HG02571 (cell line): ENCODE measurements around the gene ZNF229.
"Not testable (repeated sequence)": the region's sequence is repeated elsewhere in the genome, so short reads cannot be mapped to it uniquely, and the experiment has no call there.

Experiments used
- ATAC-seq: cut with Tn5 transposase; IDR thresholded peaks from one replicate; pipeline ENCODE4 v1.9.1; 2021; ENCODE audit warnings: mild to moderate bottlenecking, moderate library complexity; ENCODE audit not compliant: unreplicated experiment

Gene ZNF229

DNA sequence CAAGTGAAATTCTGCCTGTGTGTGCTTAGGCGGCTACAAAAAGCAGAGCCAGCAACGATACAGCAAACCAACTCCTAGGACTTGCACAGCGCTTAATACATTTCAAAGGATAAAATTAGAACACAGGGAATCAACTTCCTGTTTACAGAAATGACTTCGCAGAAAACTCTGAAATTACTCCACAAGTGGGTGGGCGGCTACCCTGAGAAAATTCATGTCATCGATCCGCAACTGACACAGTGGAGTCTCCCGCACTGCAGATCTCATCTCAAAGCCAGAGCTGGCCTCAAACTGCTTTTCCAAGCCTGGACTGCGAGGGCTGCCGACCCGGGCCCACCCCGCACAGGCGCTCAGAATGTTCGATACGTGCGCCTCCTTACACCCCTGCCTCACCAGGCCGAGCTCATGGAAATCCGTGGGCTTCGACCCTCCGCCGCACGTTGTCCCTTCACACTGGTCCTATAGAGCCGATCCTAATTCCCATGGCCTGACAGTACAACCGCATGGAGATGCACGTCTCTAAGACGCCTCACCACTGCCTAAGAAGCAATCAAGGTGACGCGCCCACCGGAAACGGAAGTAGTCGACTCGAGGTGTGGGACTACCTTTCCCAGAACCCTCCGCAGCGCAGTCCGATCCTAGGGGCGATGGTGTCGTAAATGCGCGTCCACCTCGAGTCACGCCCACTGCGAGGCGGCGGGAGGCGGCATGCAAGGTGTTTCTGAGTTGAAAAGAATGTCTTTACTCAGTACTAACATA lies at the start of gene ZNF229:
Gene ZNF229 (minus strand): TSS at position 557 of the 759 bp plus-strand sequence. CDS start 5,625 bp downstream, outside the sequence.
- ATAC-seq, result no peak

DNA sequence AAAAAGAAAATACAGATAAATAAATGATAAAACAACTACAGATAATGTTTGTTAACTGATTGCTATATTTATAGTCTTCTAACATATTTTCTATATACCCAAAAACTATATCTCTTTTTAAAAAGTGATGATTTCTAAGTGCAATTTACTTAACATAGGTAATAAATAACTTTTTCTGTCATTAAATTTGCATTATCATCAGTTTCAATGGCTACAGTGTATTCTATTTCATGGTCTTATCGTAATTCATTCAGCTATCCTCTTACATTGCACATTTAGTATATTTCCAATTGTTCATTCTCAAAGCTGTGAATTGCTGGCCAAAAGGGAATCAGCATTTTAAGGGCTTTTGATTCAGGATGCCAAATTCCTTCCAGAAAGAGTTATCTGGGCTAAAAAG lies 48.4 kb upstream of the ZNF229 start:
- no peak for ATAC-seq

DNA sequence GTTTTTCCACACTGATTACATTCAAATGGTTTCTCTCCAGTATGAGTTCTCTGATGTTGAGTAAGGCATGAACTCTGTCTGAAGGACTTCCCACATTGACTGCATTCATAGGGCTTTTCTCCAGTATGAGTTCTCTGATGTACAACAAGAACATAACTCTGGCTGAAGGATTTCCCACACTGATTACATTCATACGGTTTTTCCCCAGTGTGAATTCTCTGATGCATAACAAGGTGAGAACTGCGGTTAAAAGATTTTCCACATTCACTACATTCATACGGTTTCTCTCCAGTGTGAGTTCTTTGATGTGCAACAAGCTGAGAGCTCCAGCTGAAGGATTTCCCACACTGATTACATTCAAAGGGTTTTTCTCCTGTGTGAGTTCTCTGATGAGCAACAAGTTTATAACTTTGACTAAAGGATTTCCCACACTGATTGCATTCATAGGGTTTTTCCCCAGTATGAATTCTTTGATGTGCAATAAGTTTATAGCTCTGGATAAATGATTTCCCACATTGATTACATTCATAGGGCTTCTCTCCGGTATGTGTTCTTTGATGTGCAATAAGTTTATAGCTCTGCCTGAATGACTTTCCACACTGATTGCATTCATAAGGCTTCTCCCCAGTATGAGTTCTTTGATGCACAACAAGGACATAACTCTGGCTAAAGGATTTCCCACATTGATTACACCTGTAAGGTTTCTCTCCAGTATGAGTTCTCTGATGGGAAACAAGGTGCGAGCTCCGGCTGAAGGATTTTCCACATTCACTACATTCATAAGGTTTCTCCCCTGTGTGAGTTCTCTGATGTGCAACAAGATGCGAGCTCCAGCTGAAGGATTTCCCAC lies 28.5 kb upstream of the ZNF229 start:
- ATAC-seq, result no peak

DNA sequence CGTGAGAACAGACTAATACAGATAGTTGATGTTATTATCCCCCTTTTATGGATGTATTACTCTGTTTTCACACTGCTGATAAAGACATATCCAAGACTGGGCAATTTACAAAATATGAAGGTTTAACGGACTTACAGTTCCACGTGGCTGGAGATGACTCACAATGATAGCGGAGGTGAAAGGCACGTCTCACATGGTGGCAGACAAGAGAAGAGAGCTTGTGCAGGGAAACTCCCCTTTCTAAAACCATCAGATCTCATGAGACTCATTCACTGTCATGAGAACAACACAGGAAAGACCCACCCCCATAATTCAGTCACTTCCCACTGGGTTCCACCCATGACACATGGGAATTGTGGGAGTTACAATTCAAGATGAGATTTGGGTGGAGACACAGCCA lies 20.5 kb upstream of the ZNF229 start:
- ATAC-seq, result not testable (repeated sequence)

DNA sequence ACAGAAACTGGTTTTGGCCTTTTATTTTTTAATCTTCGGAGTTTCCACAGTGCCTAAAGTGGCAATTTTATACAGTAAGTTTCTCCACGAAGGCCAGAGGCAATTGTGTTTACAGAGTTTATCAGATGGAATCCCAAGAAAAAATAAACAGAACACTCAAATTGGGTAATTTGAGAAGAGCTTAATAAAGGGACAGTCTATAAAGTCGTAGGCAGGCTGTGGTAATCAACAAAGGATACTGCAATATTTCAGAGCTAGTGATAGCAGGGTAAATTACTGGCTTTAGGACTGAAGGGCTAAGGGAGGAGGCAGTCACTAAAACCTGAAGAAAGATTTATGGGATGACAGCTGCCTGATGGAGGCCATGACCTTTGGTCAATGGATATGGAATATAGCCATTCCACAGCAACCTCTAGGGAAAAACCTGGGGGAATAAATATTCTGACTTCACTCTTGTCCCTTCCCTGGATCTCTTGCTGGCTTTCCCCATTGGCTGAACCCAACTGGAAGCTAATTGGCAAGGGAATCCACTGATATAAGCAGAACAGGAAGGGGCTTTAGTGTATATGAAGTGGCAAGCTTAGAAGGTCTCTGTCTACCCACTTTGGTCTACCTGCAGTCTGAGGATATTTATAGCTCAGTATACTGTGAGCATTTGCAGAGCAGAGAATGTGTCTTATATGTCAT lies 14.5 kb upstream of the ZNF229 start:
- ATAC-seq, result not testable (repeated sequence)

DNA sequence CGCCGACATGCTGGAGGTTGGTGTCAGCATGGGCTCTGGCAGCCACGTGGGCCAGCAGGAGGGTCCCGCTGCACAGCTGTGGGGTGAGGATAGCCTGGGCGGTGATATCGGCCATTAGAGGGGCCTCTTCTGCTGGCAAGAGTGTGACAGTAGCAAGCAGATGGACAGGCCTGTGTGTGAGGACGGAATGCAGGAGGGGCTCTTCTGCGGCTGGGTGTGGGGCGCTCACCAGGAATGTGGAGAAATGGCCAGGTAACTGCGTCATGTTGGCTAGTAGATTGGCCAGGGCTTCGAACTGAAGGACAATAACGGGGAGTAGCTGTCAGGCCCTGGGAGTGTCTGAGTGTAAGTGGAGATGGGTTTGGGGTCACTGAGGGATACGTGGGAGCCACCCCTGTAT lies 7.7 kb upstream of the ZNF229 start:
- not testable (repeated sequence) for ATAC-seq

DNA sequence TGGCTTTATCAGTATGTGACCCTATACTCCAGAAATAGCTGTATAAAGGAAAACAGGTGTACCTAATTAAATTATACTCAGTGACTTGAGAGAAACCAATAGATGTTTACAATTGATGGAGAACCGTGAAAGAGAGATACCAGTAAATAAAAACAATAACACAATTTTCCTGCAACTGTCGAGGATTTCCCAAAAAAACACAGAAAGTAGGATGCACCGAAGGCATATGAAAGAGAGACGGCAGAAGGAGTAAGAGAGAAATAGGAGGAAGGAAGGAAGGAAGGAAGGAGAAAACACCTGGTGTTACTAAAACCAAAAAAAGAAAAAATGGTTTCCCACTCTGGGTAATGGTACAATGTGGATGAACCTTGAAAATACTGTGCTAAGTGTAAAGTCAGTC lies 6.8 kb upstream of the ZNF229 start:
- no peak for ATAC-seq

DNA sequence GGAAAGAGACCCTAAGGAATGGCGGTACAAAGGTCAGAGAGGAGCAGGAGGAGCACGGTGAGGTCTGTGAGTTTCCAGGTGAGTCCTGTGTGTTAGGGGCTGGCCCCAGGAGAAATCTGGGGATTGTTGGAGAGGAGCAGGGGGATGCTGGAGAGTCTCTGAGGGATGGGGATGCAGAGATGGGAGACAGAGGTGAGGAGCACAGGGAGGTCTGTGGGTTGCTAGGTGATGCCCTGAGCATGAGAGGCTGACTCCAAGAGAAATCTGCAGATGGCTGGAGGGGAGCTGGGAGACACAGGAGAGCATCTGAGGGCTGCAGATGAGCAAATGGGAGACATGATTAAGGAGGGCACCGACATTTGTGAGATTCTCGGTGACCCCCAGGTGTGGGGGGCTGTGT lies 4.1 kb upstream of the ZNF229 start:
- no peak for ATAC-seq

DNA sequence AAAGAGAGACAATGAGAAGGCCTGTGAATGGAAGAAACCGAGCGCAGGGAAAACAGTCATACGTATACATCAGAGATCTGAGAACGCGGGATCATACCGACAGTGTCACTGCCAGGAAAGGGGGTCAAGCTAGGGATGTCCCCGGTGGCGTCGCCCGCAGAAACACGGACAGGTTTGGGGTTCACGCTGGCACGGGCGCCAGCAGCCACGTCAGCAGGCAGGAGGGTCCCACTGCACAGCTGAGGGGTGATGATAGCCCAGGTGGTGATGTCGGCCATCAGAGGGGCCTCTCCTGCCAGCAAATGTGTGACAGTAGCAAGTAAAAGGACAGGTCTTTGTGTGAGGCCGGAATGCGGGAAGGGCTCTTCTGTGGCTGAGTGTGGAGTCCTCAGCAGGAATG lies 3.4 kb upstream of the ZNF229 start:
- no peak for ATAC-seq

DNA sequence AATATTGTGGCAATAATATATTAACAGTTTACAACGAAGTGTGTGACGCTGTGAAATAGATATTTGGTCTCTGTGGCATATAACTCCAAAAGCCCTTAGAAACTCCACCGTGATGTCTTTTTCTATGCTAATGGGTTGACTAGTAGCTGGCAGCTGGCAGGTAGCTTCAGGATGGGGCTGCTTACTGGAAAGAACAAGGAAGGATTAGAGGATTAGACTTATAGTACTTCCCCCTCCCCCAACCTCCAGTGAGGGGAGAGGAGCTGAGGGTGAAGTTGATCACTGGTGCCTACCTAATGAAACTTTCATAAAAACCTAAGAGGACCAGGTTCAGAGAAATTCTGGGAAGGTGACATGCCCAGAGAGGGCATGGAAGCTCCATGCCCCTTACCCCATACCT lies 9.8 kb downstream of the ZNF229 start:
- ATAC-seq, result no peak

DNA sequence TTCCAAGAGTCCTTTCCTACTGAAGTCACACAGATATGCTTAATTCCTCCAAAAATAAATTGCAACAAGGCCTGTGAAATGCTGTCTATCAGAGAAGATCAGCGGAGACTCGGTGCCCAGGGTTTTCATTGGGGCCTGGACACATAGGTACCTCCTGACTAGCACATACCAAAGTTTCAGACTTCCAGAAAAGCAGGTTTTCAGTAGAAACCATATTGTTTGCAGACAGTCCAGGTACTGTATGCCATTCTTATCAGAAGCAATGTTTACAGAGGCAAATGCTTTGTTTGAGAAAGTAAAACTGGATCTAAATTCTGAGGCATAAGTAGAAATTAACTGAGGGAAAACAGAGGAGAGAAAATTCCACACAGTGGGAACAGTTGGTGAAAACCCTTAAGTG lies 12.8 kb downstream of the ZNF229 start:
- ATAC-seq, result no peak

DNA sequence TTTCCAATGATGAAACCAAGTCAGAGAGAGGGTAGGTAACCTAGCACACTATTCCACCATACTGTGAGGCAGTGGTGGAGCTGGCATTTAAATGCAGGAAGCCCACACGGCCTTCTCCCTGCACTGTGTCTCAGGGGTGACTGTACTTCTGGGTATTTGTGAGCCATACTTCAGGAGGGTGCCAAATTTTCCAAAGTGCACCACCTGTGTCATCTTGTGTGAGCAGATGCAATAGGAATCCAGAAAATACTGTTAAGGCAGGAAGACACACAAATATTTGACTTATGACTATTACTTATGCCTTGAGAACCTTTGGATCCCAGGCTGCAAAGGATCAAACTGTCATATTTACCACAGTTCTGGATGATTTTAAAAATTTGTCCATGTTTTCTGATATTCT lies 17.3 kb downstream of the ZNF229 start:
- ATAC-seq, result no peak

DNA sequence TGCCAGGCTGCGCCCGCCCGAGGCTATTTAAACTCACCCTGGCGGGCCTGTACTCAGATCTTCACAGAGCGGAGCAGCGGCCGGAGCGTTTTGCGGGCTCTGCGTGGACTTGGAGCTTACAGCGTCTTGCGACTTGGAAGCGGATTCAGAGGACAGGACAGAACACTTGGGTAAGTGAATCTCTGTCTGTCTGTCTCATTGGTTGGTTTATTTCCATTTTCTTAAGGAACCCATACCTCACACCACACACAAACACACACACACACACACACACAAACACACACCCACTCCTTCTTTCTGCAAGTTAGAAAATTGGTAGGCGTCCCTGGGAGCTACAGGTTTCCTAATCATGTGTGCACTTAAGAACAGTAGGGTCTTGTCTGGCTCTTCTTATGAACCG lies 32.7 kb downstream of the ZNF229 start:
- not testable (repeated sequence) for ATAC-seq

DNA sequence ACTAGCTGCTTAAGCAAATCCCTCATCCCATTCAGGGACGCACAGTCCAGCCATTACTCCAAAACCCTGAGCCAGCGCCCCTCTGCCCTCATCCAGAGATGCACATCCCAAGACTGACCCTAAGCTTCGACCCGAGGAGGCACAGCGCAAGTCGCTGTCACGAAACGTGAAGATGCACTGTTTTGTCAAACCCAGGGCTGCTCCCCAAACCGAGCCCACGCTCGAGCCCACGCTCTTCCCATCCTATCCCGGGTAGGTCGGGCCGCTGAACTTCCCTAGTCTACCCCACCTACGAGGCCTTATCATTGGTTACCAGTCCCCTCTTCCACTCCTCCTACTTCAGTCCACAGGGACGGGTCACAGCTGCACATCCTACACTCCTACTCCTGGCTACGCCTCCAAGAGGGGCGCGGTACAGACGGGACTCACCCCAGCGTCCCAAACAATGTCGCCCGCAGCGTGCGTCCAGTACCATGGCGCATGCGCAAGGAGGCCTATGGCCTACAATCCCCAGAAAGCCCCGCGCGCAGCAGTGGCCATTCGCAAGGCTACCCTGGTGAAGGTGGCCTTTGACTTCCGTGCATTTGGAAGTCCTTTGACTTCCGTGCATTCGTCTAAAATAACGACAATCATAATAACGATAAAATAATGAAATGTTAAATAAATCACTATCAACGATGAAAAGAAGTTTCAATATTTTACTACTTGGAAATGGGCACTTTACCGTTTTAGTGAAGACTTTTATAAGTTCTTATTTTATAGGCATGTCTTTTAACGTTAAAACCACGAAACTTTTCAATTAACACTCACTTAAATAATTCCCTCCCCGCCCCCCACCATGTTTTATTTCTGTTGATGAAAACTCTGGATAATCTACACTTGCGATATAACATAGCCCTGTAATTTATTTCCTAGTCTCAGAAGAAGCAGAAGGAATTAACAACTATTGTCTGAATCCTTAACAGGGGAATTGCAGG lies 46.8 kb downstream of the ZNF229 start, which contains the start of gene ZNF285:
Gene ZNF285 (minus strand): TSS at position 470 of the 977 bp plus-strand sequence. CDS start 4,395 bp downstream, outside the sequence.
- no peak for ATAC-seq

DNA sequence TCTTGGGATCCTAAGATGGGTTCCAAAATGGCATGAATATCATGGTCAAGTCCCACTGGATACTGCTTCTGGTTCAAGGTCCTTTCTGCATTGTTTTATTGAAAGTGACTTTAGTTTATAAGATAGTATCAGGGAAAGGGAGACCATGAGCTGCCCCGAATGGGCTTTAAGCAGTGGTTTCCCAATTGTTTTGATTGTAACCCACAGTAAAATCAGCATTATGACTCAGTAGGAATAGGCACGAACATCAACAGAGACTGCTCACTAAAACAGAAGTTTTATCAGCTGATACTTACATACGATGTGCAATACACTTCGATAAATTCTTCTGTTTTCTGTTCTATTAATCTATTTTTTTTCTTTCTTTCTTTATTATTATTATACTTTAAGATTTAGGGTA lies 59.0 kb downstream of the ZNF229 start:
- not testable (repeated sequence) for ATAC-seq
